ENCODE data around the gene TRAPPC11.

TRAPPC11 gene

GRCh38 chr4:183674153-183674552 is 15.1 kb downstream of the TRAPPC11 start:
- Histone ChIP-seq H3K4me1 (ENCODE audit: insufficient read depth, low read length) (no peaks in the 10 kb centered on the region), H3K9ac (ENCODE audit: low read depth, low read length) (no peak overlapping the region), H3K27me3 (ENCODE audit: insufficient read depth, low read length, poor library complexity) (no peaks in the 10 kb centered on the region), H3K27ac (ENCODE audit: low read length) (no peak overlapping the region), H3K4me2 (ENCODE audit: insufficient read depth, low read length) (no peak overlapping the region), H3K36me3 (ENCODE audit: insufficient read depth, low read length) (peaks cover 30% of the 10 kb centered on the region), H3K4me3 (ENCODE audit: low read depth in 1 of 2, low read length in 2 of 2) (no peak overlapping the region), H3K9me3 (ENCODE audit: insufficient read depth, low read length, severe bottlenecking) (no peaks in the 10 kb centered on the region), H2AFZ (ENCODE audit: low read depth, low read length) (no peak overlapping the region), H3K79me2 (ENCODE audit: insufficient read depth, low read length) (no peaks in the 10 kb centered on the region), H4K20me1 (ENCODE audit: insufficient read depth, low read length) (no peaks in the 10 kb centered on the region)
- no peak for DNase-seq
- peak; percentile 44; the same call in 1 of the 3 replicates for ATAC-seq (ENCODE audit: insufficient read depth, low read depth)
- TF ChIP-seq CTCF (IDR thresholded peaks at IDR 0.05; ENCODE audit: borderline replicate concordance, extremely low read depth, low read length, poor library complexity, severe bottlenecking) (no peak), EZH2 (IDR thresholded peaks at IDR 0.05; ENCODE audit: borderline replicate concordance, low read depth, low read length, severe bottlenecking) (no peak)

GRCh38 chr4:183675625-183676024 is 16.5 kb downstream of the TRAPPC11 start:
- peaks cover 33% of the 10 kb centered on the region for H3K36me3 ChIP-seq (ENCODE audit: insufficient read depth, low read length)
- TF ChIP-seq EZH2 (IDR thresholded peaks at IDR 0.05; ENCODE audit: borderline replicate concordance, low read depth, low read length, severe bottlenecking) (no peak), CTCF (IDR thresholded peaks at IDR 0.05; ENCODE audit: borderline replicate concordance, extremely low read depth, low read length, poor library complexity, severe bottlenecking) (no peak)

GRCh38 chr4:183681119-183681518 is 22.0 kb downstream of the TRAPPC11 start:
- TF ChIP-seq CTCF (IDR thresholded peaks at IDR 0.05; ENCODE audit: borderline replicate concordance, extremely low read depth, low read length, poor library complexity, severe bottlenecking): no peak
- TF ChIP-seq EZH2 (IDR thresholded peaks at IDR 0.05; ENCODE audit: borderline replicate concordance, low read depth, low read length, severe bottlenecking): no peak
- Histone ChIP-seq H3K27ac (ENCODE audit: low read length) (no peak overlapping the region), H3K9ac (ENCODE audit: low read depth, low read length) (no peak overlapping the region), H2AFZ (ENCODE audit: low read depth, low read length) (no peak overlapping the region), H3K4me2 (ENCODE audit: insufficient read depth, low read length) (no peak overlapping the region), H3K4me1 (ENCODE audit: insufficient read depth, low read length) (no peaks in the 10 kb centered on the region), H3K9me3 (ENCODE audit: insufficient read depth, low read length, severe bottlenecking) (no peaks in the 10 kb centered on the region), H3K4me3 (ENCODE audit: low read depth in 1 of 2, low read length in 2 of 2) (no peak overlapping the region), H3K36me3 (ENCODE audit: insufficient read depth, low read length) (peaks cover 58% of the 10 kb centered on the region), H3K27me3 (ENCODE audit: insufficient read depth, low read length, poor library complexity) (no peaks in the 10 kb centered on the region), H4K20me1 (ENCODE audit: insufficient read depth, low read length) (no peaks in the 10 kb centered on the region), H3K79me2 (ENCODE audit: insufficient read depth, low read length) (no peaks in the 10 kb centered on the region)
- DNase-seq (no peak), ATAC-seq (ENCODE audit: insufficient read depth, low read depth) (no peak)

More at GRCh38 chr4:183675625-183676024, 16.5 kb downstream of the TRAPPC11 start:
- ATAC-seq (ENCODE audit: insufficient read depth, low read depth) (no peak), DNase-seq (no peak)
- H3K4me1 ChIP-seq (ENCODE audit: insufficient read depth, low read length): no peaks in the 10 kb centered on the region
- no peak overlapping the region for H2AFZ ChIP-seq (ENCODE audit: low read depth, low read length)
- no peaks in the 10 kb centered on the region for H3K27me3 ChIP-seq (ENCODE audit: insufficient read depth, low read length, poor library complexity)
- H3K27ac ChIP-seq (ENCODE audit: low read length): no peak overlapping the region
- no peak overlapping the region for H3K9ac ChIP-seq (ENCODE audit: low read depth, low read length)
- H3K79me2 ChIP-seq (ENCODE audit: insufficient read depth, low read length): no peaks in the 10 kb centered on the region
- H3K4me3 ChIP-seq (ENCODE audit: low read depth in 1 of 2, low read length in 2 of 2): no peak overlapping the region
- H3K4me2 ChIP-seq (ENCODE audit: insufficient read depth, low read length): no peak overlapping the region
- H4K20me1 ChIP-seq (ENCODE audit: insufficient read depth, low read length): no peaks in the 10 kb centered on the region
- H3K9me3 ChIP-seq (ENCODE audit: insufficient read depth, low read length, severe bottlenecking): no peaks in the 10 kb centered on the region

GRCh38 chr4:183686461-183686860 is 27.4 kb downstream of the TRAPPC11 start:
- H3K9ac ChIP-seq (ENCODE audit: low read depth, low read length): no peak overlapping the region
- H2AFZ ChIP-seq (ENCODE audit: low read depth, low read length): no peak overlapping the region
- ATAC-seq (ENCODE audit: insufficient read depth, low read depth) (no peak), DNase-seq (no peak)
- no peak overlapping the region for H3K27ac ChIP-seq (ENCODE audit: low read length)
- H3K4me3 ChIP-seq (ENCODE audit: low read depth in 1 of 2, low read length in 2 of 2): no peak overlapping the region
- TF ChIP-seq EZH2 (IDR thresholded peaks at IDR 0.05; ENCODE audit: borderline replicate concordance, low read depth, low read length, severe bottlenecking): no peak
- no peak for TF ChIP-seq CTCF (IDR thresholded peaks at IDR 0.05; ENCODE audit: borderline replicate concordance, extremely low read depth, low read length, poor library complexity, severe bottlenecking)
- H3K79me2 ChIP-seq (ENCODE audit: insufficient read depth, low read length): no peaks in the 10 kb centered on the region
- H3K4me2 ChIP-seq (ENCODE audit: insufficient read depth, low read length): no peak overlapping the region
- no peaks in the 10 kb centered on the region for H3K9me3 ChIP-seq (ENCODE audit: insufficient read depth, low read length, severe bottlenecking)
- H3K4me1 ChIP-seq (ENCODE audit: insufficient read depth, low read length): no peaks in the 10 kb centered on the region
- no peaks in the 10 kb centered on the region for H3K27me3 ChIP-seq (ENCODE audit: insufficient read depth, low read length, poor library complexity)
- H3K36me3 ChIP-seq (ENCODE audit: insufficient read depth, low read length): peaks cover 62% of the 10 kb centered on the region
- H4K20me1 ChIP-seq (ENCODE audit: insufficient read depth, low read length): no peaks in the 10 kb centered on the region

Data from DND-41 (cell line).